NCI-H526 (cell line): ENCODE data around the gene SLC2A13.
"Not testable (repeated sequence)": the region's sequence is repeated elsewhere in the genome, so short reads cannot be mapped to it uniquely, and the experiment has no call there.

ENCODE experiments used
- DNase-seq, 2 experiments: peaks; one replicate each; lab custom pipeline; 2025; lab: John Stamatoyannopoulos, UW

SLC2A13 gene

GRCh38 chr12:39868328-39868725 lies 237.6 kb downstream of the SLC2A13 start:
- DNase-seq, result no peak

- no peak for DNase-seq
Measured at GRCh38 chr12:39867631-39868327, 238.1 kb downstream of the SLC2A13 start.

- DNase-seq, result no peak
Measured at GRCh38 chr12:39866135-39866534, 239.7 kb downstream of the SLC2A13 start.

DNA sequence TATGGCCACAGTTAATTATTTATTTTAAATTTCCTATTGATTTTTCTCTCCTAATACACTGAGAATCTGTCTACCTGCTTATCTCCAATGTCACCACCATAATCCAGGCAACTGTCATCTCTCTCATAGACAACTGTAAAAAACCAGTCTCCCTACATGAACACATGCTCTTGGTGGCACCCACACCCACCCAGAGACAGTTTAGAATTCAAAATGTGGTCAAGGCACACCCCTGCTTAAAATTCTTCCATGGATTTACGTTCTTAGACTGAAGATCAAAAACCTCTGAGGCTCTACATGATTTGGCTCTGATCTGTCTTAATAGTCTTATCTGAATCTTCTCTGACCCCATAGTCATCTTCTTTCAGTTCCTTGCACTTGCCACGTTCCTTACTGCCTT lies 245.2 kb downstream of the SLC2A13 start:
- DNase-seq, result no peak

GRCh38 chr12:39853003-39853402 lies 252.9 kb downstream of the SLC2A13 start:
- no peak for DNase-seq

DNA sequence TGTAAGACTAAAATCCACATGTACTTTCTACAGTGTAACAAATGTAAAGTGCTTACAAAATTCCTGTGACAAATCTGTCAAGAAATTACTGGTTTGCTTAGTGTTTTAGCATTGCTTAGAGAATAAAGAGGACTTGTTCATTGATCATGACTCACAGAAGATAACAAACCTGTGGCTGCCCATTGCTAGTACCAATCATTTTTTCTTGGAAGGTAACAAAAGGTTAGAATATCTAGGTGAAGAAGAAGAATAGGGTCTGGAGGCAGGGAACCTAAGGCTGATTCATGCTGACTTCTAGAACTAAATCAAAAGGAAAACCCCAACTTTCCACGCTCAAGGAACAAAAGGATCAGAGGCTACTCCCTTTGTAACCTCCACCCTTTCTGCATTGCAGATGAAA lies 253.5 kb downstream of the SLC2A13 start:
- no peak for DNase-seq

DNA sequence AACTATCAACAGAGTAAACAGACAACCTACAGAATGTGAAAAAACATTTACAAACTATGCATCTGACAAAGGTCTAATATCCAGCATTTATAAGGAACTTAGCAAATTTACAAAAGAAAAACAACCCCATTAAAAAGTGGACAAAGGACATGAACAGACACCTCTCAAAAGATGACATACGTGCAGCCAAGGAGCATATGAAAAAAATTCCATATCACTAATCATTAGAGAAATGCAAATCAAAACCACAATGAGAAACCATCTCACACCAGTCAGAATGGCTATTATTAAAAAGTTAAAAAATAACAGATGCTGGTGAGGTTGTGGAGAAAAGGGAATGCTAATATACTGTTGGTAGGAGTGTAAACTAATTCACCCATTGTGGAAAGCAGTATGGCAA lies 257.7 kb downstream of the SLC2A13 start:
- not testable (repeated sequence) for DNase-seq

DNA sequence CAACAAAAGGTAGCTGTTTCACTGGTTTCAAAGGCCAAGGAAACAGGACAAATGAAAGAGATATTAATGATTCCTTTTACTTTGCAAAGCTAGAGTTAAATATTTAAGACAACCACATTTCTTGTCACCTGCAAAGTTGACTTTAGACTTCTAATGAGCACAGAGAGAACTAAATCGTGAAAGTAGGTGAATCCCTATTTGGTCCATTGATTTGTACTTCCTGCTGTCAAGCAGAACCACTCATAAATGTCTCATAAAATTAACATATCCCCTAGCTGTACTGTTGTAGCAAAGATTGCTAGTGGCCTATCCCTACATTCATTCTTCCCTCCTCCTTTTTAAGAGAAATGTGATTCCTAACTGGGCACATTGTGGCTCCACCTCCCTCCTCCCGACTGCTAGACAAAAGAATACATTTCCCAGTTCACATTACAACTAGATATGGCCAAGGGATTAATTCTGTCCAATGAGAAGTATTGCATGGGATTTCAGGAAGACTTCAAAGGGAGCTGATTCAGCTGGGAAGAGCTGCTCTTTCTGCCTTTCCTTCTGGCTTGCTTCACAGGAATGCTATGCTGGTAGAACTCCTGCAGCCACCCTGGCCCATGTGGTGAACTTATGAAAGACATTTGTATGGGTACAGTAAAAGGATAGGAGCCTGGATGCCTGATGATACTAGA lies 258.8 kb downstream of the SLC2A13 start:
- DNase-seq, result no peak

- DNase-seq, result no peak
Measured at GRCh38 chr12:39846304-39846703, 259.6 kb downstream of the SLC2A13 start.

GRCh38 chr12:39840422-39840821 lies 265.5 kb downstream of the SLC2A13 start:
- no peak for DNase-seq

DNA sequence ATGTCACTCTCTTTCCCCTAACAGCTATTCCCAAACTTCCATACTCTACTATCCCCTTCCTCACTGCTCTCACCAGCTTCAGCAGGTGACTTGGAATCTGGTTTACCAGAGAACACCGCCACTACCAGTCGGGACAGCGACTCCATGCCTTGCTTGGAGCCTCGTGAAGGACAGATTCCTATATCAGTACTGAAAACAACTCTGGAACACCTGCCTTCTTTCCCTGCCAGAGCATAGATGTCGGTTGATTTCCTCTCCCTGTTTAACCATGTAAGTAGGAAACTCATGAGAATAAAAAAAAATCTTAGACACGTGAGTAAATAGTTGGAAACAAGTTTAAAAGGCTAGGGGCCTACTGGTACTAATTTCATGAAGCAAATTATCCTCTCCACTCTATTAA lies 266.8 kb downstream of the SLC2A13 start:
- DNase-seq, result no peak

GRCh38 chr12:39835517-39836489 lies 270.1 kb downstream of the SLC2A13 start:
- DNase-seq, result no peak

- DNase-seq, result no peak
Measured at GRCh38 chr12:39831587-39832315, 274.1 kb downstream of the SLC2A13 start.

- DNase-seq, result no peak
Measured at GRCh38 chr12:39830852-39831520, 274.9 kb downstream of the SLC2A13 start.

DNA sequence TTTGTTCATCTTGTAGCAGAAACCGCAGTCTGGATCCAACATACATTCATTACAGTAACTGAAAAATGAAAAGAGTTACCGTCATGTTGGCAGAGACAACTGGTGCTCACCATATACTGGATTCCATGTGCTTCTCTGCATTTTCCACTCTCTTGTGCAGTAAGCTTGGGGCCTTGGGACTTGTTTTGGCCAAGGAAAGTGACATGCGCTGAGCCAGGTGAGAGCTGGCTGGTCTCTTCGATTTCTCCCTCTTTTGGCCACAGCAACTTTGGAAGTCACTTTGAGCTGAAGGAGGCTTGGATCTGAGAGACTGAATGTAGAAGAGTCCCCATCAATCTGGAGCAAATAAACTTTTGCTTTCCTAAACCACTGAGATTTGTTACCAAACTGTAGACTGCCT lies 275.7 kb downstream of the SLC2A13 start:
- no peak for DNase-seq

DNA sequence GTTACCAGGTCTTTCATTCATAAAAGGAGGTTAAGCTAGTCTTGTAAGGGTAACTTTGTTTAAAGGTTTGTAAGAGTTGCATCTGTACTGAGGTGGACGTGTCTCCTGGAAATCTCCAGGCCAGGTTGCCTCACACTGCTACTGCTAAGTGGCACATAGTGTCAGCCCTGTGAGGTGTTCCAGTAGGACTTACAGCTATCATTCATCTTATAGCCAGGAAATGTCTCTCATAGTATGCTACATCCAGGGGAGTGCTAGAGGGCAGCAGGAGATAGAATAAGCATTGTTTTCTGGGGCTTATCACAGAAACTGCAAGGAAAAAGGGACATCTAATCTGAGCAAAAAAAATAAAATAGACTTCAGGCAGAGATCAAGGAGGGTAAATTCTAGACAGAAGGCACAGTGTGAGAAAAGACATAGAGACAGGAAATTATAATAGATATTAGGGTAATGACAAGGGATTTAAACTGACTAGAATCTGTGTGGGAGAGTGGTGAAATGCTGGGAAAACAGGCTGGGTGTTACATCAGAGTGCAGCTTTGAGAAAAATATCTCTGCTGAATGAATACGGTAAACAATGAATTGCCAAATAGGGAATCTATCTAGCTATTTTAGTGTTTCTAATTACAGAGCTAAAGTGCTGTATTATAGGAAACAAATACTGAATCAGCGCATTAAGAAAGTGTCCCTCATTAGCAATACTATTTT lies 281.2 kb downstream of the SLC2A13 start:
- DNase-seq, result no peak

DNA sequence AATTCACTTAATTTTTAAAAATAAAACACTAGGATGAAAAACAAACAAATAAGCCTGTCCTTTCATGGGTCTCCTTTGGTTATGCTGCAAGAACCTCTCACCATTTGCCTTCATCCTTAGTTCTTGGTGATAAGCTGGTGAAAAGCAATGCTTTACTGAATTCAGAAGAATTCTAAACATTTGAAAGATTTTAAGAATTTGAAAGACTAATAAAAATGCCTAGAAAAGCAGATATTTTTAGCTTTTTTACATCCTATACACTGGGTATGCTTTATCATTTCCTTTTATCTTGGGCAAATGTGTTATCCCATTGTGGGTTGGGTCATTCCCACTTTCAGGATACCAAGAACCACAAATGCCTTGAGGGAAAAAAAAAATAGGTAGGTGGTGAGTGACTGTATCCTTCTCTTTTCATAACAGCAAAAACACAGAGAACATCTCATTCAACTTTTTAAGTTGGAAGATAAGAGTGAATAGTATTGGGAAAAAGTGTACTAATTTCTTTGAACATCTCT lies 289.2 kb downstream of the SLC2A13 start:
- no peak for DNase-seq

GRCh38 chr12:39815746-39816145 lies 290.1 kb downstream of the SLC2A13 start:
- DNase-seq, result no peak

DNA sequence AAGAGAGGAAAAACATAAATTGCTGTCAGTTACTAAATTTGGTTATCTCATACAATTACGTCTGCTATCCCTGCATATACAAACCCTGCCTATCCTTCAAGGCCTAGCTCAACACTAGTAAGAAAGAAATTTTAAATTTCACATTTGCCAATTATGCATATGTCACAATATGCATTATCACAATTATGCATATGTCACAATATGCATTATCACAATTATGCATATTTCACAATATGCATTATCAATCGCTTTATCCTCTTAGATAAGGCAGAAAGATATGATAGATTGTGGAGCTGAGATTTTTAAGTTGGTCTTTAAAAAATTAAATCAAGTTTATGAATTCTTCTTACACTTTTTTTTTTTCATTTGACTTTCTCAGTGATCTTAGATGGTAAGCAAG lies 291.3 kb downstream of the SLC2A13 start:
- DNase-seq, result no peak

DNA sequence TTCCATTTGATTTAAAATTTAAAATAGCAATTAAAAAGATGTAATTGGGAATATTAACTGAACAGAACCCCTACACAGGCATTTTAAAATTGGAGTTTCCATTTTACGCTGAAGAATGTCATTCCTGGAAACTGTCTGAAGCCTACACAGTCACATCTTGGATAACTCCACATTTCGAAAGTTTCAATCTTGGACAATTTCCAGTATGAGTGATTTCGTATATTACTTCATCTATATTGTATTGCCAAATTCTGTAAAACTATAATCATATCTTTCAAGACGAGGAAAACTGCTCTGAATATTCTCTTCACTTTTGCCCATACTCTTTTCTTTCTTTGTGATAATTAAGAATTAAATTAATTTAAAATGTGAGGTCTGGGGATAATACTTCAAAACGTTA lies 292.1 kb downstream of the SLC2A13 start:
- DNase-seq, result no peak
